HG03108 (cell line): ENCODE results near the gene CHAT.
"Not testable (repeated sequence)": the region's sequence is repeated elsewhere in the genome, so short reads cannot be mapped to it uniquely, and the experiment has no call there.

Experiments used
- ATAC-seq: cut with Tn5 transposase; IDR thresholded peaks from one replicate; pipeline ENCODE4 v1.9.1; 2021; ENCODE audit warnings: moderate library complexity; ENCODE audit not compliant: unreplicated experiment

The CHAT gene

GRCh38 chr10:49679480-49679893 is 65.7 kb downstream of the CHAT start, which contains the start of gene C10orf53:
Gene C10orf53 (plus strand): TSS chr10:49679651. CDS start chr10:49679698, 47 bp downstream.
- no peak for ATAC-seq

GRCh38 chr10:49682449-49682848 is 68.6 kb downstream of the CHAT start:
- ATAC-seq, result not testable (repeated sequence)

GRCh38 chr10:49682879-49683278 is 69.0 kb downstream of the CHAT start:
- no peak for ATAC-seq

- no peak for ATAC-seq
These were observed 72.8 kb downstream of the CHAT start for GRCh38 chr10:49686651-49687050.

- no peak for ATAC-seq
These were observed 74.5 kb downstream of the CHAT start for GRCh38 chr10:49688261-49688846.

- ATAC-seq, result no peak
These were observed 75.1 kb downstream of the CHAT start for GRCh38 chr10:49688920-49689319.

- ATAC-seq, result no peak
These were observed 76.2 kb downstream of the CHAT start for GRCh38 chr10:49689882-49690510.

GRCh38 chr10:49690698-49691356 is 77.0 kb downstream of the CHAT start:
- ATAC-seq, result no peak

GRCh38 chr10:49691588-49691987 is 77.8 kb downstream of the CHAT start:
- ATAC-seq, result no peak

GRCh38 chr10:49694466-49694865 is 80.6 kb downstream of the CHAT start:
- ATAC-seq, result no peak

- ATAC-seq, result no peak
These were observed 82.5 kb downstream of the CHAT start for GRCh38 chr10:49696311-49696710.

GRCh38 chr10:49698679-49699078 is 84.8 kb downstream of the CHAT start:
- ATAC-seq, result no peak

GRCh38 chr10:49700211-49700610 is 86.4 kb downstream of the CHAT start:
- no peak for ATAC-seq

- no peak for ATAC-seq
These were observed 87.2 kb downstream of the CHAT start for GRCh38 chr10:49700997-49701396.

GRCh38 chr10:49707585-49707984 is 93.7 kb downstream of the CHAT start:
- ATAC-seq, result no peak

- no peak for ATAC-seq
These were observed 96.1 kb downstream of the CHAT start for GRCh38 chr10:49709934-49710333.

GRCh38 chr10:49710966-49711365 is 97.1 kb downstream of the CHAT start:
- ATAC-seq, result no peak

GRCh38 chr10:49711481-49711880 is 97.6 kb downstream of the CHAT start:
- ATAC-seq, result no peak

- no peak for ATAC-seq
These were observed 99.4 kb downstream of the CHAT start for GRCh38 chr10:49713266-49713665.
